ENCODE results near the gene TTC17. TPM values are rescaled to one million over a fixed set of nuclear protein-coding genes. Genes with fewer than 3 reads are reported as not detected.

TTC17 gene
- total and polyA plus RNA-seq, 10 donors, result 31.1 to 208 (median 109) TPM

- Histone ChIP-seq H3K27ac (peak overlapping the region in 3 of 8 donors; percentile 95 to 97 (median 96)), H3K4me1 (peaks cover 22 to 65% (median 35%) of the 10 kb centered on the region in 6 donors), H3K4me3 (peak overlapping the region in 4 of 8 donors; percentile 86 to 97 (median 95)), H3K27me3 (replicated peaks in 1 of 7) (no peaks in the 10 kb centered on the region), H3K36me3 (peaks cover 0 to 18% (median 6%) of the 10 kb centered on the region in 6 donors), H3K9me3 (no peaks in the 10 kb centered on the region)
- intact Hi-C loops (cut with DNase I; ENCODE audit: low total_unique reads), result no loop called here
- DNase-seq, result no peak
- 19 to 36% (median 29%) methylated on average over 1 of the region's 1 CpG for WGBS, 5 donors
- TF ChIP-seq POLR2AphosphoS5 (IDR thresholded peaks at IDR 0.05), result no peak
- no peak for TF ChIP-seq POLR2A (IDR thresholded peaks at IDR 0.05)
- TF ChIP-seq CTCF (IDR thresholded peaks at IDR 0.05 in 8 of 11, conservative IDR thresholded peaks at IDR 0.05 in 3 of 11), result no peak
These were observed 1.8 kb downstream of the TTC17 start for GRCh38 chr11:43360361-43361032.

GRCh38 chr11:43366677-43367076 lies 8.0 kb downstream of the TTC17 start:
- TF ChIP-seq CTCF (IDR thresholded peaks at IDR 0.05 in 8 of 11, conservative IDR thresholded peaks at IDR 0.05 in 3 of 11) (no peak), POLR2A (IDR thresholded peaks at IDR 0.05) (no peak), POLR2AphosphoS5 (IDR thresholded peaks at IDR 0.05) (no peak)
- Histone ChIP-seq H3K27ac (no peak overlapping the region), H3K4me3 (no peak overlapping the region), H3K36me3 (peaks cover 0 to 47% (median 13%) of the 10 kb centered on the region in 6 donors), H3K27me3 (replicated peaks in 1 of 7) (no peaks in the 10 kb centered on the region), H3K4me1 (peaks cover 0 to 71% (median 22%) of the 10 kb centered on the region in 6 donors), H3K9me3 (no peaks in the 10 kb centered on the region)
- DNase-seq, result no peak
- intact Hi-C loops (cut with DNase I; ENCODE audit: low total_unique reads), result no loop called here
- WGBS, 5 donors, result 71 to 85% (median 83%) methylated on average over 5 of the region's 5 CpGs

GRCh38 chr11:43367382-43368178 lies 8.9 kb downstream of the TTC17 start:
- no peak for TF ChIP-seq CTCF (IDR thresholded peaks at IDR 0.05 in 8 of 11, conservative IDR thresholded peaks at IDR 0.05 in 3 of 11)
- TF ChIP-seq POLR2AphosphoS5 (IDR thresholded peaks at IDR 0.05), result no peak
- TF ChIP-seq POLR2A (IDR thresholded peaks at IDR 0.05), result no peak
- H3K9me3 ChIP-seq, result no peaks in the 10 kb centered on the region
- no peak overlapping the region for H3K4me3 ChIP-seq
- H3K36me3 ChIP-seq, result peaks cover 0 to 51% (median 15%) of the 10 kb centered on the region in 6 donors
- H3K27me3 ChIP-seq (replicated peaks in 1 of 7), result no peaks in the 10 kb centered on the region
- DNase-seq, result no peak
- peaks cover 0 to 69% (median 19%) of the 10 kb centered on the region in 6 donors for H3K4me1 ChIP-seq
- intact Hi-C loops (cut with DNase I; ENCODE audit: low total_unique reads), result no loop called here
- 66 to 79% (median 74%) methylated on average over 7 of the region's 7 CpGs for WGBS, 5 donors
- H3K27ac ChIP-seq, result no peak overlapping the region

GRCh38 chr11:43376065-43376464 lies 17.3 kb downstream of the TTC17 start:
- Histone ChIP-seq H3K9me3 (no peaks in the 10 kb centered on the region), H3K27ac (no peak overlapping the region), H3K4me3 (no peak overlapping the region), H3K36me3 (peaks cover 0 to 62% (median 16%) of the 10 kb centered on the region in 6 donors), H3K4me1 (peaks cover 0 to 37% (median 2%) of the 10 kb centered on the region in 6 donors), H3K27me3 (replicated peaks in 1 of 7) (no peaks in the 10 kb centered on the region)
- 92 to 98% (median 96%) methylated on average over 2 of the region's 2 CpGs for WGBS, 5 donors
- no peak for DNase-seq
- intact Hi-C loops (cut with DNase I; ENCODE audit: low total_unique reads), result no loop called here
- TF ChIP-seq POLR2AphosphoS5 (IDR thresholded peaks at IDR 0.05) (no peak), CTCF (IDR thresholded peaks at IDR 0.05 in 8 of 11, conservative IDR thresholded peaks at IDR 0.05 in 3 of 11) (no peak), POLR2A (IDR thresholded peaks at IDR 0.05) (no peak)

Measured in spleen (tissue), 11 donors.